Panc1 (cell line): ENCODE measurements around the gene SNRPA. TPM values are rescaled to one million over a fixed set of nuclear protein-coding genes. Genes with fewer than 3 reads are reported as not detected.
A peak's percentile ranks its signal among the peaks of the same experiment; 100 is the strongest.

ENCODE experiments used
- ATAC-seq: fragments of 200-7000 bp; cut with Tn5 transposase; 2 replicates; pipeline ENCODE4 v1.9.1; 2020; ENCODE audit warnings: mild to moderate bottlenecking, moderate library complexity
- BruUV-seq: library from RNA; stranded (reverse); fragments of 400-500 nt; replicated peaks from 2 replicates; lab custom pipeline; 2021; lab: Mats Ljungman, UMichigan
- CTCF ChIA-PET: fragments of 300-600 bp; sonication (Branson Sonifier 250); formaldehyde crosslinking; loops from one replicate; lab custom pipeline; 2022; ENCODE audit warnings: antibody characterized with exemption; lab: Charles Lee
- POLR2A ChIA-PET: fragments of 300-600 bp; sonication (Branson Sonifier 250); formaldehyde crosslinking; loops from one replicate; lab custom pipeline; 2022; ENCODE audit warnings: antibody characterized with exemption; lab: Charles Lee
- DNase-seq: peaks from one replicate; pipeline ENCODE4 v3.0.0-alpha.2; 2010; ENCODE audit warnings: low read depth, low spot score
- H3K27ac ChIP-seq: 2 replicates; pipeline ENCODE4 v1.5.1; 2011; ENCODE audit warnings: mild to moderate bottlenecking, low read length, inconsistent platforms
- H3K27me3 ChIP-seq: fragments of 200-500 bp; sonication (Bioruptor generic); 2 replicates; pipeline ENCODE4 v1.6.0; 2014; ENCODE audit warnings: low read length, inconsistent platforms; ENCODE audit not compliant: control insufficient read depth, insufficient read depth
- H3K36me3 ChIP-seq: fragments of 200-500 bp; sonication (Bioruptor generic); 2 replicates; pipeline ENCODE4 v1.5.1; 2014; ENCODE audit warnings: inconsistent platforms, mild to moderate bottlenecking, low read length, moderate library complexity; ENCODE audit not compliant: control insufficient read depth, insufficient read depth
- H3K4me1 ChIP-seq: 2 replicates; pipeline ENCODE4 v1.5.1; 2011; ENCODE audit warnings: inconsistent platforms, mild to moderate bottlenecking, low read length, moderate library complexity; ENCODE audit not compliant: control insufficient read depth, insufficient read depth
- H3K4me3 ChIP-seq, 2 experiments: 2 replicates each; pipeline ENCODE4 v1.5.1; 2011 to 2012; ENCODE audit warnings: low read depth in 2 of 2, low read length in 2 of 2, mild to moderate bottlenecking in 2 of 2, inconsistent platforms in 1 of 2, moderate library complexity in 1 of 2
- H3K9me3 ChIP-seq: fragments of 200-500 bp; sonication (Bioruptor generic); 2 replicates; pipeline ENCODE4 v1.5.1; 2014; ENCODE audit warnings: low read depth, mild to moderate bottlenecking, inconsistent platforms, low read length, moderate library complexity; ENCODE audit not compliant: control insufficient read depth, insufficient read depth
- CTCF ChIP-seq: fragments of 450-650 bp; IDR thresholded peaks from 2 replicates; pipeline ENCODE4 v1.5.1; 2017; ENCODE audit warnings: mild to moderate bottlenecking
- POLR2AphosphoS5 ChIP-seq: IDR thresholded peaks from 2 replicates; pipeline ENCODE4 v1.6.1; 2012; ENCODE audit warnings: mild to moderate bottlenecking, low read depth, low read length, moderate library complexity
- REST ChIP-seq, 2 experiments: IDR thresholded peaks; 2 replicates each; pipeline ENCODE4 v1.6.1; 2011 to 2012; ENCODE audit warnings: low read depth in 2 of 2, control low read depth in 1 of 2, low read length in 1 of 2, mild to moderate bottlenecking in 1 of 2, moderate library complexity in 1 of 2; ENCODE audit not compliant: insufficient read depth in 1 of 2
- SIN3A ChIP-seq: IDR thresholded peaks from 2 replicates; pipeline ENCODE4 v1.6.1; 2012; ENCODE audit warnings: low read depth, mild to moderate bottlenecking, low read length, moderate library complexity, borderline replicate concordance; ENCODE audit not compliant: insufficient read depth
- TCF7L2 ChIP-seq: IDR thresholded peaks from 2 replicates; pipeline ENCODE4 v1.6.1; 2011; ENCODE audit warnings: mild to moderate bottlenecking, low read depth, low read length, inconsistent platforms
- in situ Hi-C: cut with HindIII; loops from 2 replicates; pipeline ENCODE4 v1.10.0; 2016; ENCODE audit warnings: low sequenced_read_pairs, low pct_unique_long_range_greater_than_20kb
- intact Hi-C: fragments of 100-400 bp; cut with micrococcal nuclease; formaldehyde crosslinking; loops from one replicate; pipeline ENCODE4 v1.10.0; 2022; ENCODE audit not compliant: unreplicated experiment
- total RNA-seq: library from RNA; stranded (reverse); gene quantifications from one replicate; pipeline ENCODE4 v1.2.1, GENCODE V29; 2021; ENCODE audit not compliant: unreplicated experiment

Gene SNRPA
- total RNA-seq, 1 experiment from 2014 or later: 104 TPM

DNA sequence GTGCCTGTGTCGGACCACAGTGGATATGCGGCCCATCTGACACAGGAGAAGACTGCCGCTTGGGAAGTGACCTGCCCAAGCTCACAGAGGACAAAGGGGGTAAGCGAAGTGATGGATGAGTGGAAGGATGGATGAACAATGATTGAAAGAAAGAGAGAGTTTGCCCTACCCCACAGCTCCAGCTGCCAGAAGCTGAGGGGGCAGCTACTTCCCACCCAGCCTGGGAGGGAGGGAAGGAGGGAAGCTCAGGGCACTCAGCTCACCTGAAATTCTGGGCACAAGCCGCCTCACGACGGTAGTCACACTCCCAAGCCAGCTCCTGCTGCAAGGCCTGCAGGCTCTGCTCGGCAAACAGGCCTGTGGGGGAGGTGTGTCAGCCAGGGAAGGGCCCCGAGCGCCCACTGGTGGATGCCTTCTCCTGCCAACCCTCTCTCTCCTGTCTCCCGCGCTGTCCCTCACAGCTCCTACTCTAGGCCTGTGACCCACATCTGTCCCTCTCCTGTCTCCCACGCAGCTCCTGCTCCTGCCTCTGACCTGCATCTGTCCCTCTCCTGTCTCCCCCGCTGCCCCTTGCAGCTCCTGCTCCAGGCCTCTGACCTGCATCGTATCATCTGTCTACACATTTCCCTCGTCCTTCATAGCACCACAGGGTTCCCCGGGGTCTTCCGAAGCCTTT, 48.5 kb upstream of the SNRPA start:
- Histone ChIP-seq H3K4me1 (no peaks in the 10 kb centered on the region), H3K36me3 (no peaks in the 10 kb centered on the region), H3K27me3 (no peaks in the 10 kb centered on the region), H3K9me3 (no peaks in the 10 kb centered on the region), H3K27ac (no peak overlapping the region), H3K4me3 (no peak overlapping the region)
- POLR2A ChIA-PET: no interaction called here
- TF ChIP-seq SIN3A: no peak
- TF ChIP-seq CTCF: no peak; the same call in 1 of the 2 replicates
- TF ChIP-seq TCF7L2: no peak
- no peak for TF ChIP-seq REST (IDR thresholded peaks at IDR 0.05; ENCODE audit: insufficient read depth in 1 of 2, low read depth in 2 of 2, low read length in 1 of 2)
- TF ChIP-seq POLR2AphosphoS5: no peak
- no peak for DNase-seq
- no TSS peak for BruUV-seq
- intact Hi-C loops: no loop called here
- CTCF ChIA-PET: interaction anchor here (0.6 kb wide), 1 partner anchor 76 kb away, joined by 3 read pairs; the partner anchor contains the start of gene RAB4B
- in situ Hi-C loops: no loop called here
- peak; percentile 78; the same call in 1 of the 2 replicates for ATAC-seq

GRCh38 chr19:40703029-40703755, 47.8 kb upstream of the SNRPA start:
- CTCF ChIA-PET: interaction anchor here (0.6 kb wide), 1 partner anchor 75 kb away, joined by 3 read pairs; the partner anchor contains the start of gene RAB4B
- in situ Hi-C loops: no loop called here
- POLR2A ChIA-PET: no interaction called here

More at GRCh38 chr19:40703029-40703755, 47.8 kb upstream of the SNRPA start:
- no peak overlapping the region for H3K27ac ChIP-seq
- H3K36me3 ChIP-seq: no peaks in the 10 kb centered on the region
- no peaks in the 10 kb centered on the region for H3K9me3 ChIP-seq
- no peak for DNase-seq
- no peaks in the 10 kb centered on the region for H3K27me3 ChIP-seq
- no peaks in the 10 kb centered on the region for H3K4me1 ChIP-seq
- no TSS peak for BruUV-seq
- ATAC-seq: no peak
- intact Hi-C loops: no loop called here
- TF ChIP-seq REST (IDR thresholded peaks at IDR 0.05; ENCODE audit: insufficient read depth in 1 of 2, low read depth in 2 of 2, low read length in 1 of 2) (no peak), SIN3A (no peak), TCF7L2 (no peak), CTCF (no peak), POLR2AphosphoS5 (no peak)
- H3K4me3 ChIP-seq: no peak overlapping the region
